ENCODE results near the gene CCSER2.

Gene CCSER2

GRCh38 chr10:84375881-84376280 is 47.5 kb downstream of the CCSER2 start:
- Histone ChIP-seq H3K4me1 (ENCODE audit: control insufficient read depth, insufficient read depth, low read length) (no peaks in the 10 kb centered on the region), H3K4me3 (ENCODE audit: low read length) (no peak overlapping the region), H3K27ac (ENCODE audit: low read length) (no peak overlapping the region), H3K9me3 (ENCODE audit: control insufficient read depth, insufficient read depth, low read length) (no peaks in the 10 kb centered on the region), H3K36me3 (ENCODE audit: control insufficient read depth, insufficient read depth, low read length) (no peaks in the 10 kb centered on the region), H3K27me3 (ENCODE audit: control insufficient read depth, insufficient read depth, low read length) (no peaks in the 10 kb centered on the region)
- DNase-seq (ENCODE audit: low read depth, low spot score), result no peak
- no CpG with 5 or more reads among the region's 1 CpG for WGBS (ENCODE audit: insufficient coverage, insufficient read length)

- DNase-seq (ENCODE audit: low read depth, low spot score), result no peak
- Histone ChIP-seq H3K27ac (ENCODE audit: low read length) (no peak overlapping the region), H3K9me3 (ENCODE audit: control insufficient read depth, insufficient read depth, low read length) (no peaks in the 10 kb centered on the region), H3K36me3 (ENCODE audit: control insufficient read depth, insufficient read depth, low read length) (no peaks in the 10 kb centered on the region), H3K4me1 (ENCODE audit: control insufficient read depth, insufficient read depth, low read length) (no peaks in the 10 kb centered on the region; the same call in 1 of the 2 replicates), H3K27me3 (ENCODE audit: control insufficient read depth, insufficient read depth, low read length) (no peaks in the 10 kb centered on the region), H3K4me3 (ENCODE audit: low read length) (no peak overlapping the region)
- no CpG with 5 or more reads among the region's 1 CpG for WGBS (ENCODE audit: insufficient coverage, insufficient read length)
Measured at GRCh38 chr10:84388148-84388547, 59.8 kb downstream of the CCSER2 start.

GRCh38 chr10:84390364-84390763 is 62.0 kb downstream of the CCSER2 start:
- Histone ChIP-seq H3K27me3 (ENCODE audit: control insufficient read depth, insufficient read depth, low read length) (no peaks in the 10 kb centered on the region), H3K4me3 (ENCODE audit: low read length) (no peak overlapping the region), H3K27ac (ENCODE audit: low read length) (no peak overlapping the region), H3K9me3 (ENCODE audit: control insufficient read depth, insufficient read depth, low read length) (no peaks in the 10 kb centered on the region), H3K36me3 (ENCODE audit: control insufficient read depth, insufficient read depth, low read length) (no peaks in the 10 kb centered on the region), H3K4me1 (ENCODE audit: control insufficient read depth, insufficient read depth, low read length) (no peaks in the 10 kb centered on the region; the same call in 1 of the 2 replicates)
- DNase-seq (ENCODE audit: low read depth, low spot score), result no peak
- no CpG with 5 or more reads among the region's 4 CpGs for WGBS (ENCODE audit: insufficient coverage, insufficient read length)

GRCh38 chr10:84391326-84391725 is 62.9 kb downstream of the CCSER2 start:
- H3K9me3 ChIP-seq (ENCODE audit: control insufficient read depth, insufficient read depth, low read length), result no peaks in the 10 kb centered on the region

GRCh38 chr10:84392181-84392580 is 63.8 kb downstream of the CCSER2 start:
- H3K4me3 ChIP-seq (ENCODE audit: low read length), result no peak overlapping the region
- no CpG with 5 or more reads among the region's 2 CpGs for WGBS (ENCODE audit: insufficient coverage, insufficient read length)
- no peaks in the 10 kb centered on the region; the same call in 1 of the 2 replicates for H3K4me1 ChIP-seq (ENCODE audit: control insufficient read depth, insufficient read depth, low read length)
- no peak overlapping the region for H3K27ac ChIP-seq (ENCODE audit: low read length)
- no peaks in the 10 kb centered on the region for H3K9me3 ChIP-seq (ENCODE audit: control insufficient read depth, insufficient read depth, low read length)
- H3K27me3 ChIP-seq (ENCODE audit: control insufficient read depth, insufficient read depth, low read length), result no peaks in the 10 kb centered on the region
- no peaks in the 10 kb centered on the region for H3K36me3 ChIP-seq (ENCODE audit: control insufficient read depth, insufficient read depth, low read length)
- DNase-seq (ENCODE audit: low read depth, low spot score), result no peak

More at GRCh38 chr10:84391326-84391725, 62.9 kb downstream of the CCSER2 start:
- H3K36me3 ChIP-seq (ENCODE audit: control insufficient read depth, insufficient read depth, low read length), result no peaks in the 10 kb centered on the region
- H3K4me3 ChIP-seq (ENCODE audit: low read length), result no peak overlapping the region
- H3K27ac ChIP-seq (ENCODE audit: low read length), result no peak overlapping the region
- DNase-seq (ENCODE audit: low read depth, low spot score), result no peak
- no peaks in the 10 kb centered on the region for H3K27me3 ChIP-seq (ENCODE audit: control insufficient read depth, insufficient read depth, low read length)
- WGBS (ENCODE audit: insufficient coverage, insufficient read length), result no CpG with 5 or more reads among the region's 4 CpGs
- no peaks in the 10 kb centered on the region; the same call in 1 of the 2 replicates for H3K4me1 ChIP-seq (ENCODE audit: control insufficient read depth, insufficient read depth, low read length)

- Histone ChIP-seq H3K9me3 (ENCODE audit: control insufficient read depth, insufficient read depth, low read length) (no peaks in the 10 kb centered on the region), H3K27me3 (ENCODE audit: control insufficient read depth, insufficient read depth, low read length) (no peaks in the 10 kb centered on the region), H3K27ac (ENCODE audit: low read length) (no peak overlapping the region), H3K36me3 (ENCODE audit: control insufficient read depth, insufficient read depth, low read length) (no peaks in the 10 kb centered on the region), H3K4me1 (ENCODE audit: control insufficient read depth, insufficient read depth, low read length) (peaks cover 1% of the 10 kb centered on the region; the same call in 1 of the 2 replicates), H3K4me3 (ENCODE audit: low read length) (no peak overlapping the region)
- WGBS (ENCODE audit: insufficient coverage, insufficient read length), result no CpG with 5 or more reads among the region's 2 CpGs
- DNase-seq (ENCODE audit: low read depth, low spot score), result no peak
Measured at GRCh38 chr10:84395581-84395980, 67.2 kb downstream of the CCSER2 start.

- no peak overlapping the region for H3K4me3 ChIP-seq (ENCODE audit: low read length)
- no peak for DNase-seq (ENCODE audit: low read depth, low spot score)
- H3K9me3 ChIP-seq (ENCODE audit: control insufficient read depth, insufficient read depth, low read length), result no peaks in the 10 kb centered on the region
- no peaks in the 10 kb centered on the region for H3K27me3 ChIP-seq (ENCODE audit: control insufficient read depth, insufficient read depth, low read length)
- 0 out of 2 replicates have a peak, but pooled peaks cover 1% of the 10 kb centered on the region for H3K4me1 ChIP-seq (ENCODE audit: control insufficient read depth, insufficient read depth, low read length)
- no peak overlapping the region for H3K27ac ChIP-seq (ENCODE audit: low read length)
- no CpG with 5 or more reads among the region's 2 CpGs for WGBS (ENCODE audit: insufficient coverage, insufficient read length)
- H3K36me3 ChIP-seq (ENCODE audit: control insufficient read depth, insufficient read depth, low read length), result no peaks in the 10 kb centered on the region
Measured at GRCh38 chr10:84397735-84398144, 69.4 kb downstream of the CCSER2 start.

GRCh38 chr10:84398696-84399095 is 70.3 kb downstream of the CCSER2 start:
- Histone ChIP-seq H3K27ac (ENCODE audit: low read length) (no peak overlapping the region), H3K4me3 (ENCODE audit: low read length) (no peak overlapping the region), H3K4me1 (ENCODE audit: control insufficient read depth, insufficient read depth, low read length) (0 out of 2 replicates have a peak, but pooled peaks cover 1% of the 10 kb centered on the region), H3K36me3 (ENCODE audit: control insufficient read depth, insufficient read depth, low read length) (no peaks in the 10 kb centered on the region), H3K9me3 (ENCODE audit: control insufficient read depth, insufficient read depth, low read length) (no peaks in the 10 kb centered on the region), H3K27me3 (ENCODE audit: control insufficient read depth, insufficient read depth, low read length) (no peaks in the 10 kb centered on the region)
- DNase-seq (ENCODE audit: low read depth, low spot score), result no peak

GRCh38 chr10:84401854-84402611 is 73.6 kb downstream of the CCSER2 start:
- no peaks in the 10 kb centered on the region for H3K36me3 ChIP-seq (ENCODE audit: control insufficient read depth, insufficient read depth, low read length)
- H3K4me3 ChIP-seq (ENCODE audit: low read length), result no peak overlapping the region
- no peaks in the 10 kb centered on the region for H3K27me3 ChIP-seq (ENCODE audit: control insufficient read depth, insufficient read depth, low read length)
- 0 out of 2 replicates have a peak, but pooled peaks cover 1% of the 10 kb centered on the region for H3K4me1 ChIP-seq (ENCODE audit: control insufficient read depth, insufficient read depth, low read length)
- DNase-seq (ENCODE audit: low read depth, low spot score), result no peak
- no peaks in the 10 kb centered on the region for H3K9me3 ChIP-seq (ENCODE audit: control insufficient read depth, insufficient read depth, low read length)
- no peak overlapping the region for H3K27ac ChIP-seq (ENCODE audit: low read length)
- WGBS (ENCODE audit: insufficient coverage, insufficient read length), result no CpG with 5 or more reads among the region's 6 CpGs

GRCh38 chr10:84404783-84405182 is 76.4 kb downstream of the CCSER2 start:
- Histone ChIP-seq H3K27me3 (ENCODE audit: control insufficient read depth, insufficient read depth, low read length) (no peaks in the 10 kb centered on the region), H3K4me3 (ENCODE audit: low read length) (no peak overlapping the region), H3K36me3 (ENCODE audit: control insufficient read depth, insufficient read depth, low read length) (no peaks in the 10 kb centered on the region), H3K27ac (ENCODE audit: low read length) (no peak overlapping the region), H3K9me3 (ENCODE audit: control insufficient read depth, insufficient read depth, low read length) (no peaks in the 10 kb centered on the region; the same call in 1 of the 2 replicates), H3K4me1 (ENCODE audit: control insufficient read depth, insufficient read depth, low read length) (no peaks in the 10 kb centered on the region)
- no peak for DNase-seq (ENCODE audit: low read depth, low spot score)
- no CpG with 5 or more reads among the region's 1 CpG for WGBS (ENCODE audit: insufficient coverage, insufficient read length)

GRCh38 chr10:84405662-84406061 is 77.3 kb downstream of the CCSER2 start:
- no peaks in the 10 kb centered on the region for H3K27me3 ChIP-seq (ENCODE audit: control insufficient read depth, insufficient read depth, low read length)
- WGBS (ENCODE audit: insufficient coverage, insufficient read length), result no CpG with 5 or more reads among the region's 2 CpGs
- H3K9me3 ChIP-seq (ENCODE audit: control insufficient read depth, insufficient read depth, low read length), result no peaks in the 10 kb centered on the region; the same call in 1 of the 2 replicates

More at GRCh38 chr10:84405662-84406061, 77.3 kb downstream of the CCSER2 start:
- no peak for DNase-seq (ENCODE audit: low read depth, low spot score)
- Histone ChIP-seq H3K4me3 (ENCODE audit: low read length) (no peak overlapping the region), H3K4me1 (ENCODE audit: control insufficient read depth, insufficient read depth, low read length) (no peaks in the 10 kb centered on the region), H3K27ac (ENCODE audit: low read length) (no peak overlapping the region), H3K36me3 (ENCODE audit: control insufficient read depth, insufficient read depth, low read length) (no peaks in the 10 kb centered on the region)

All from iPS DF 6.9 (cell line).